Ovary (tissue), 3 donors: Measurements from ENCODE around the gene TRIP13.

Experiments used
- EP300 ChIP-seq: sonication (generic); formaldehyde crosslinking; IDR thresholded peaks from one replicate; pipeline ENCODE4 v1.6.1; 2017; ENCODE audit warnings: antibody characterized with exemption
- POLR2A ChIP-seq: fragments of 450-650 bp; IDR thresholded peaks from one replicate; pipeline ENCODE4 v1.6.1; 2017; ENCODE audit warnings: antibody characterized with exemption, mild to moderate bottlenecking, moderate library complexity
- TF ChIP-seq, protein P1 (sequence below), 3 donors: fragments of 450-650 bp in 2 of 3; fragments of 200-600 bp in 1 of 3; IDR thresholded peaks; one replicate each; pipeline versions ENCODE4 v1.5.1 to v1.8.0; 2016 to 2022; ENCODE audit warnings: antibody characterized with exemption in 3 of 3, mild to moderate bottlenecking in 1 of 3
- donor health status: DM: no; HTN: no; CAD: no.

DNA sequence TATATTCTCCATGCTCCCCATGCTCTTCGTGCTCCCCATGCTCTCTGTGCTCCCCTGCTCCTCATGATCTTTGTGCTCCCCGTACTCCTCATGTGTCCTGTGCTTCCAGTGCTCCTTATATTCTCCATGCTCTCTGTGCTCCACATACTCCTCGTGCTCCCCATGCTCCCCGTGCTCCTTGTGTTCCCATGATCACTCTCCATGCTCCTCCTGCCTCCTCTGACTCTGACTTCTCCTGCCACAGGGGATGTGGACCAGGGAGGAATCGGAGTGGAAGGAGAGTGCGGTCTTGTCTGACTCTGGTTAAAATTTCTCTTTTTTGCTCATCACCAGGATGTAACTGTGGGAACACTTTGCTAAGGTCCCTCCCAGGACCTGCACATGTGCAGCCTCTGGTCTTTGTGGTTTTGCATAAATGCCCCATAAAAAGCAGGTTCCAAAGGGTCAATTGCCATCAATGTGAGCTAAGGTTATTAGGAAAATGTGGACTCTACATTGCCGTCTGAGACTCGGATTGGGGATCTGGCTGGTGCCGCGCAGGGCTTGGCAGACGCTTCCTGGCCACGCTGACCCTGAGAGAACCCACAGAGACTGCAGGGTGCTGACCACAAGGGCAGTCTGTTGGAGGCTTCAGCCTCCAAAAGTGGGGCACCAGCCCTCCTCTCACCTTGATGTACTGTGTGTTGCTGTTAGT is 52.5 kb downstream of the TRIP13 start:
- TF ChIP-seq, protein P1, sequence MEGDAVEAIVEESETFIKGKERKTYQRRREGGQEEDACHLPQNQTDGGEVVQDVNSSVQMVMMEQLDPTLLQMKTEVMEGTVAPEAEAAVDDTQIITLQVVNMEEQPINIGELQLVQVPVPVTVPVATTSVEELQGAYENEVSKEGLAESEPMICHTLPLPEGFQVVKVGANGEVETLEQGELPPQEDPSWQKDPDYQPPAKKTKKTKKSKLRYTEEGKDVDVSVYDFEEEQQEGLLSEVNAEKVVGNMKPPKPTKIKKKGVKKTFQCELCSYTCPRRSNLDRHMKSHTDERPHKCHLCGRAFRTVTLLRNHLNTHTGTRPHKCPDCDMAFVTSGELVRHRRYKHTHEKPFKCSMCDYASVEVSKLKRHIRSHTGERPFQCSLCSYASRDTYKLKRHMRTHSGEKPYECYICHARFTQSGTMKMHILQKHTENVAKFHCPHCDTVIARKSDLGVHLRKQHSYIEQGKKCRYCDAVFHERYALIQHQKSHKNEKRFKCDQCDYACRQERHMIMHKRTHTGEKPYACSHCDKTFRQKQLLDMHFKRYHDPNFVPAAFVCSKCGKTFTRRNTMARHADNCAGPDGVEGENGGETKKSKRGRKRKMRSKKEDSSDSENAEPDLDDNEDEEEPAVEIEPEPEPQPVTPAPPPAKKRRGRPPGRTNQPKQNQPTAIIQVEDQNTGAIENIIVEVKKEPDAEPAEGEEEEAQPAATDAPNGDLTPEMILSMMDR (IDR thresholded peaks at IDR 0.05), result no peak
- no peak for TF ChIP-seq EP300
- no peak for TF ChIP-seq POLR2A
